Tibial artery (tissue), 4 donors: ENCODE results near the gene ATP2B2.

ENCODE experiments used
- DNase-seq, 2 donors: peaks; one replicate each; pipeline ENCODE4 v3.0.0-alpha.2; 2019
- H3K27ac ChIP-seq, 2 donors: fragments of 200-600 bp; sonication (generic) in 1 of 2; 1 replicate in 1 of 2; 2 replicates in 1 of 2; pipeline ENCODE4 v1.5.1; 2018 to 2019; ENCODE audit warnings: mild to moderate bottlenecking in 1 of 2
- H3K27me3 ChIP-seq, 2 donors: fragments of 200-600 bp; sonication (generic) in 1 of 2; one replicate each; pipeline versions ENCODE4 v1.5.1 to v1.6.0; 2016 to 2019
- H3K36me3 ChIP-seq, 3 donors: fragments of 200-600 bp; sonication (generic) in 2 of 3; one replicate each; pipeline ENCODE4 v1.5.1; 2016 to 2019; ENCODE audit warnings: mild to moderate bottlenecking in 2 of 3
- H3K4me1 ChIP-seq, 4 donors: fragments of 200-600 bp; sonication (generic) in 2 of 4; 1 replicate in 3 of 4; 2 replicates in 1 of 4; pipeline ENCODE4 v1.5.1; 2016 to 2019
- H3K4me3 ChIP-seq, 2 donors: fragments of 200-600 bp; sonication (generic) in 1 of 2; 1 replicate in 1 of 2; 2 replicates in 1 of 2; pipeline ENCODE4 v1.5.1; 2018 to 2019; ENCODE audit warnings: mild to moderate bottlenecking in 2 of 2
- H3K9me3 ChIP-seq, 3 donors: fragments of 200-600 bp; sonication (generic) in 1 of 3; one replicate each; pipeline ENCODE4 v1.5.1; 2016 to 2019
- intact Hi-C: fragments of 100-400 bp; cut with DNase I; formaldehyde crosslinking; loops from one replicate; pipeline ENCODE4 v1.15.0; 2023; ENCODE audit warnings: low total_unique reads
- TF ChIP-seq, protein P1 (sequence below), 2 experiments: fragments of 200-600 bp in 1 of 2; fragments of 450-650 bp in 1 of 2; IDR thresholded peaks; one replicate each; pipeline ENCODE4 v1.5.1; 2017 to 2019; ENCODE audit warnings: antibody characterized with exemption in 2 of 2, mild to moderate bottlenecking in 1 of 2, moderate library complexity in 1 of 2

The ATP2B2 gene

DNA sequence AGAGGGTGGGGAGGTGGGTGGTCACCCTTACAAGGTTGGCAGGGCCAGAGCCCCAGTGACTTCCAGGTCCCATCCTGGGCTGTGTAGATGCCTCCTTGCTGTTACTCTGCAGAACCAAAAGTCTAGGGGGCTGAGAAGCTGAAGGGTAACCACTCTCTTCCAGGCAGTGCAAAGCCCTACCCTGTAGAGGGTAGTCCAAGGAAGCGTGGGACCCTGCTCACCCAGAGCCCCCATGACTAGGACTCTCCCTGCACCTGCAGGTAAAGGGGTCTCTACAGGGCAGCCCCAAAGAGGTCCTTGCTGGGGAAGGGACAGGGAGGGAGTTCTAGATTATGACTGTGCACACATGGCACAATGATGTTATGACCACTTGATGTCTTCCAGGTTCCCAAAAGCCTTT is 226.9 kb downstream of the ATP2B2 start:
- TF ChIP-seq, protein P1, sequence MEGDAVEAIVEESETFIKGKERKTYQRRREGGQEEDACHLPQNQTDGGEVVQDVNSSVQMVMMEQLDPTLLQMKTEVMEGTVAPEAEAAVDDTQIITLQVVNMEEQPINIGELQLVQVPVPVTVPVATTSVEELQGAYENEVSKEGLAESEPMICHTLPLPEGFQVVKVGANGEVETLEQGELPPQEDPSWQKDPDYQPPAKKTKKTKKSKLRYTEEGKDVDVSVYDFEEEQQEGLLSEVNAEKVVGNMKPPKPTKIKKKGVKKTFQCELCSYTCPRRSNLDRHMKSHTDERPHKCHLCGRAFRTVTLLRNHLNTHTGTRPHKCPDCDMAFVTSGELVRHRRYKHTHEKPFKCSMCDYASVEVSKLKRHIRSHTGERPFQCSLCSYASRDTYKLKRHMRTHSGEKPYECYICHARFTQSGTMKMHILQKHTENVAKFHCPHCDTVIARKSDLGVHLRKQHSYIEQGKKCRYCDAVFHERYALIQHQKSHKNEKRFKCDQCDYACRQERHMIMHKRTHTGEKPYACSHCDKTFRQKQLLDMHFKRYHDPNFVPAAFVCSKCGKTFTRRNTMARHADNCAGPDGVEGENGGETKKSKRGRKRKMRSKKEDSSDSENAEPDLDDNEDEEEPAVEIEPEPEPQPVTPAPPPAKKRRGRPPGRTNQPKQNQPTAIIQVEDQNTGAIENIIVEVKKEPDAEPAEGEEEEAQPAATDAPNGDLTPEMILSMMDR (IDR thresholded peaks at IDR 0.05), result no peak
- Histone ChIP-seq H3K27me3 (no peaks in the 10 kb centered on the region), H3K27ac (no peak overlapping the region), H3K9me3 (no peaks in the 10 kb centered on the region), H3K36me3 (peaks cover 51 to 71% (median 54%) of the 10 kb centered on the region in 3 donors), H3K4me1 (peaks cover 0 to 13% (median 9%) of the 10 kb centered on the region in 4 donors), H3K4me3 (no peak overlapping the region)
- intact Hi-C loops, result no loop called here
- DNase-seq, result peak in 1 of 2 donors; percentile 37

DNA sequence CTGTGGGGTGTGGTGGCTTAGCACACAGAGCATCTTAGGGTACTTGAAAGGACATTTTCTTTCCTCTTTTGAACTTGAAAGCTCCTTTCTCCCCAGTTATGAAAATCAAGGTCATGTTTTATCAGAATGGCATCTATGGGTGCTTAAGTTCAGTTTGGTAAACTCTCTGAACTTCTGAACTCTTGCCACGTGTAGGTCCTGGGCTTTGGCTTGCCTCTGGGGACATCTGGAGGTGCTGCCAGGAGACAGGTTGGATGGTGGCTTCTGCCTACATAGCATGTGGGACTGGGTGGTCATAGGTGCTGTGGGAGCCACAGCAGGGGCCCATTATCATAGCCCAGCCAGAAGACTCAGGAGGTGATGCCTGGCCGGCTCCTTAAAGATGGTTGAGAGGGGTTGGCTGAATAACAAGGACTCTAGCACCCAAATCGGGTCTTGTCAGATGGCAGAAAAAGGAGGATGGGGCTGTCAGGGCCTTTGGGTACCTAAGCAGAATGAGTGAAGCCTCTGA is 228.2 kb downstream of the ATP2B2 start:
- no peak overlapping the region for H3K27ac ChIP-seq
- no peaks in the 10 kb centered on the region for H3K27me3 ChIP-seq
- no peaks in the 10 kb centered on the region for H3K9me3 ChIP-seq
- H3K4me3 ChIP-seq, result no peak overlapping the region
- H3K4me1 ChIP-seq, result peaks cover 0 to 22% (median 17%) of the 10 kb centered on the region in 4 donors
- H3K36me3 ChIP-seq, result peaks cover 54 to 71% (median 56%) of the 10 kb centered on the region in 3 donors
- intact Hi-C loops, result no loop called here
- peak in 1 of 2 donors; percentile 5 for DNase-seq
- TF ChIP-seq, protein P1 (IDR thresholded peaks at IDR 0.05), result no peak

GRCh38 chr3:10274601-10275000 is 230.8 kb downstream of the ATP2B2 start:
- H3K36me3 ChIP-seq, result peaks cover 57 to 69% (median 62%) of the 10 kb centered on the region in 3 donors

More at GRCh38 chr3:10274601-10275000, 230.8 kb downstream of the ATP2B2 start:
- H3K9me3 ChIP-seq, result no peaks in the 10 kb centered on the region
- no peak overlapping the region for H3K27ac ChIP-seq
- intact Hi-C loops, result no loop called here
- no peak for DNase-seq
- TF ChIP-seq, protein P1 (IDR thresholded peaks at IDR 0.05), result no peak
- peaks cover 0 to 22% (median 17%) of the 10 kb centered on the region in 4 donors for H3K4me1 ChIP-seq
- H3K4me3 ChIP-seq, result no peak overlapping the region
- no peaks in the 10 kb centered on the region for H3K27me3 ChIP-seq
